ENCODE data around the gene TUBA8. TPM values are rescaled to one million over a fixed set of nuclear protein-coding genes. Genes with fewer than 3 reads are reported as not detected.

The TUBA8 gene
- total RNA-seq, 4 donors from 2014 or later = 5.0 to 12.3 (median 6.3) TPM

GRCh38 chr22:18108187-18108586, 2.4 kb upstream of the TUBA8 start:
- peaks cover 0 to 34% of the 10 kb centered on the region in 2 donors for H3K27me3 ChIP-seq
- no peak for TF ChIP-seq EP300 (IDR thresholded peaks at IDR 0.05)
- TF ChIP-seq CTCF (IDR thresholded peaks at IDR 0.05) = no peak
- TF ChIP-seq POLR2A (IDR thresholded peaks at IDR 0.05) = no peak
- no peak overlapping the region for H3K4me3 ChIP-seq
- peaks cover 0 to 23% (median 16%) of the 10 kb centered on the region in 4 donors for H3K4me1 ChIP-seq
- H3K27ac ChIP-seq = no peak overlapping the region
- no peak for DNase-seq (ENCODE audit: low spot score in 2 of 2)
- H3K36me3 ChIP-seq = peaks cover 0 to 4% (median 0%) of the 10 kb centered on the region in 3 donors
- no peaks in the 10 kb centered on the region for H3K9me3 ChIP-seq
- whole genome bisulfite sequencing, 2 donors = 95 to 96% methylated on average over 3 of the region's 3 CpGs

DNA sequence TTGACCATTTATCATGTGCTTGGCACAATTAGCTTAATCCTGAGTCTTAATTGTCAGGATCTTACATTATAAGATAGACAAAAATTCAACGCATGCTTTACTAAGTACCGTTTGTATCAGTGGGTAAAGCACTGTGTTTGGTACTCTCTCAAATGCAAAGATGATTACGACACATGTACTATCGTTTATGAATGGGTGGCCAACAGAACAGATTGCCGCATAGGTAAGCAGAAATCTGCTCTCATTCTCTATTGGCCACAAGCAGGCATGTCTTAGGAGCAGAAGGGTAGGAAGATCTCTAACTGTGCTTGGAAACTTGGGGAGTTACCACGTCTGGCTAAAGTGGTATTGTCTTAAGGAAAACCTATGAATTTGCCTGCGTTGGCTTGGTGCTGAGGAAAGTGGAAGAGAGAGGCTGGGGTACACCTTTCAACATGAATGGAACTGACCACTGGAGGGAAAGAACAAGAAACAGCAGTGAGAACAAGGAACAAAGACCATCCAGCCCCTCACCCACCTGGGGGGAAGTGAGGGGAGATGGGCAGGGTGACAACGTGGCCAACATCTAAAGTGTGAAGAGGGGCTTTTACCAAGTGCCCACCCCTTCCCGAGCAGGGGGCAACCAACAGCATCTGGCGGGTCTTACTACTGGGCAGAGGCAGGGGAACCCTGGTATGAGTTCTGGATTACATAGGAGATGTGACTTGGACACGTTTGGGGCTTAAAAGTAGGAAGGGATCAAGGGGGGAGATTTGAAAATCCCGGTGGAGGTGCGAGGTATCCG, 1.0 kb upstream of the TUBA8 start:
- no peak for DNase-seq (ENCODE audit: low spot score in 2 of 2)
- no peak for TF ChIP-seq POLR2A (IDR thresholded peaks at IDR 0.05)
- TF ChIP-seq CTCF (IDR thresholded peaks at IDR 0.05) = no peak
- no peak for TF ChIP-seq EP300 (IDR thresholded peaks at IDR 0.05)
- Histone ChIP-seq H3K27me3 (peaks cover 0 to 34% of the 10 kb centered on the region in 2 donors), H3K9me3 (no peaks in the 10 kb centered on the region), H3K27ac (no peak overlapping the region), H3K36me3 (no peaks in the 10 kb centered on the region), H3K4me3 (peak overlapping the region in 1 of 4 donors; percentile 60), H3K4me1 (peaks cover 0 to 23% (median 16%) of the 10 kb centered on the region in 4 donors)
- 55 to 60% methylated on average over 14 of the region's 14 CpGs for WGBS, 2 donors

GRCh38 chr22:18110954-18111758, 547 bp downstream of the TUBA8 start:
- no peaks in the 10 kb centered on the region for H3K36me3 ChIP-seq
- peaks cover 0 to 34% of the 10 kb centered on the region in 2 donors for H3K27me3 ChIP-seq
- peak overlapping the region; percentile 33 to 60 (median 40) for H3K4me3 ChIP-seq
- no peak for DNase-seq (ENCODE audit: low spot score in 2 of 2)
- H3K4me1 ChIP-seq = peaks cover 0 to 23% (median 16%) of the 10 kb centered on the region in 4 donors
- peak overlapping the region in 1 of 4 donors; percentile 59 for H3K27ac ChIP-seq
- no peak for TF ChIP-seq CTCF (IDR thresholded peaks at IDR 0.05)
- WGBS, 2 donors = 19 to 23% methylated on average over 22 to 35 of the region's 39 CpGs
- H3K9me3 ChIP-seq = no peaks in the 10 kb centered on the region

DNA sequence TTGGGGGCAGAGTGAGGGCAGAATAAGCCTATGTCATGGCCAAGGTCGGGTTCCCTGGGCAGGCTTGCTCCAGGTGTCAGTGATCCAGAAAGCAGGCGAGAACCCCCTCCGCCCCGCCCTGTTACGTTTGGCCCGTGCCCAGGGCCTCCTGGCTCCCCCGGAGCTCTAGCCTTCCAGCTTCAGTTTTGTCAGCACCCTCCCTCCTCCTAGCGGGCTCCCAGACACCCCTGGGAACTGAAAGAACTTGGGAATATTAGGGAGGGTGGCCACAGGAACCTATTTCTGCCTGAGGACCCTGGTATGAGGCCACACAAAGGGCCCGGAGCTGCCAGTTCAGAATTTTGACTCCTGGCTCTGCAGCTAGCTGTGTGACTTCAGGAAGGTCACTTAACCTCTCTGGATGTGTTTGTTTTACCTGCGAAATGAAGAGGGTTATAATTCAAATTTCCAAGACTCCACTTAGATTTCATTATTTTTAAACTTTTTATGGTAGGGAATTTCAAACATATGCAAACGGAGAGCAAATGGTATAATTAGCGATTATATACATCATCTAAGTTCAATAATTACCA, 1.2 kb downstream of the TUBA8 start:
- no peaks in the 10 kb centered on the region for H3K9me3 ChIP-seq
- H3K27ac ChIP-seq = no peak overlapping the region
- peaks cover 0 to 34% of the 10 kb centered on the region in 2 donors for H3K27me3 ChIP-seq
- peak overlapping the region in 1 of 4 donors; percentile 60 for H3K4me3 ChIP-seq
- WGBS, 2 donors = 63 to 86% methylated on average over 12 of the region's 12 CpGs
- no peak for DNase-seq (ENCODE audit: low spot score in 2 of 2)
- H3K36me3 ChIP-seq = no peaks in the 10 kb centered on the region
- peaks cover 0 to 23% (median 16%) of the 10 kb centered on the region in 4 donors for H3K4me1 ChIP-seq
- TF ChIP-seq CTCF (IDR thresholded peaks at IDR 0.05) (no peak), POLR2A (IDR thresholded peaks at IDR 0.05) (no peak), EP300 (IDR thresholded peaks at IDR 0.05) (no peak)

Measured in tibial nerve (tissue), 4 donors.